GM12801 (cell line): ENCODE data around the gene PGAP3.

Source experiments
- CTCF ChIP-seq: IDR thresholded peaks from one replicate; pipeline ENCODE4 v1.5.1; 2011; ENCODE audit warnings: control low read depth; ENCODE audit not compliant: insufficient read length; ENCODE audit errors: extremely low read depth

PGAP3 gene

DNA sequence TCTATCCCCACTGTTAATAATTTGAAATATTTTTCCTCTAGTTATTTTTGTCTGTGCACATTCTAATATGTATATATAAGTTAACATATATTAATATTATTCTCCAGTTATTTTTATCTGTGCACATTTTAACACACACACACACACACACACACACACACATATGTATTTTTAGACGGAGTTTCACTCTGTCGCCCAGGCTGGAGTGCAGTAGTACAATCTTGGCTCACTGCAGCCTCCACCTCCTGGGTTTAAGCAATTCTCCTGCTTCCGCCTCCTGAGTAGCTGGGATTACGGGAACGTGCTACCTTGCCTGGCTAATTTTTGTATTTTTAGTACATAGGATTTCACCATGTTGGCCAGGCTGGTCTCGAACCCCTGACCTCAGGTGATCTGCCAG lies 29.8 kb upstream of the PGAP3 start:
- TF ChIP-seq CTCF, result no peak

- TF ChIP-seq CTCF, result no peak
Observed at GRCh38 chr17:39716879-39717536, 29.2 kb upstream of the PGAP3 start.

DNA sequence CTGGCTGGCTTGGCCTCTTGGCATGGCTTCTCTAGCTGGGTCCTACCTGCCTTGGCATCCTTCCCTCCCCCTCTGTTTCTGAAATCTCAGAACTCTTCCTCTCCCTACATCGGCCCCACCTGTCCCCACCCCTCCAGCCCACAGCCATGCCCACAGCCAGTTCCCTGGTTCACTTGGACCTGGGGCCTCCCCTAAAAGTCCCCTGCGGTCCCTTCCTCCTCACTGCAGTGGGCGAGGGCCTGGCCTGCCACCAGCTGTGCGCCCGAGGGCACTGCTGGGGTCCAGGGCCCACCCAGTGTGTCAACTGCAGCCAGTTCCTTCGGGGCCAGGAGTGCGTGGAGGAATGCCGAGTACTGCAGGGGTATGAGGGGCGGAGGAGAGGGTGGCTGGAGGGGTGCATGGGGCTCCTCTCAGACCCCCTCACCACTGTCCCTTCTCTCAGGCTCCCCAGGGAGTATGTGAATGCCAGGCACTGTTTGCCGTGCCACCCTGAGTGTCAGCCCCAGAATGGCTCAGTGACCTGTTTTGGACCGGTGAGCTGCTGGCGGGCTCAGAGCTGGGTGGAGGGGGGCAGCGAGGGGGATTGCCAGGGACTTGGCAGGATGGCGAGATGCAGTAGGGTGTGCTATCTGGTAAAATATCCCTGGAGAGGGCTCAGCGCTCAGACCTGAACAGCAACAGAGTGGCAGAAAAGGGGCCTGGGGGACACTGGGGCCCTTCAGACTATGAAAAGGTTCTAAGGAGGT lies 28.4 kb upstream of the PGAP3 start:
- no peak for TF ChIP-seq CTCF

DNA sequence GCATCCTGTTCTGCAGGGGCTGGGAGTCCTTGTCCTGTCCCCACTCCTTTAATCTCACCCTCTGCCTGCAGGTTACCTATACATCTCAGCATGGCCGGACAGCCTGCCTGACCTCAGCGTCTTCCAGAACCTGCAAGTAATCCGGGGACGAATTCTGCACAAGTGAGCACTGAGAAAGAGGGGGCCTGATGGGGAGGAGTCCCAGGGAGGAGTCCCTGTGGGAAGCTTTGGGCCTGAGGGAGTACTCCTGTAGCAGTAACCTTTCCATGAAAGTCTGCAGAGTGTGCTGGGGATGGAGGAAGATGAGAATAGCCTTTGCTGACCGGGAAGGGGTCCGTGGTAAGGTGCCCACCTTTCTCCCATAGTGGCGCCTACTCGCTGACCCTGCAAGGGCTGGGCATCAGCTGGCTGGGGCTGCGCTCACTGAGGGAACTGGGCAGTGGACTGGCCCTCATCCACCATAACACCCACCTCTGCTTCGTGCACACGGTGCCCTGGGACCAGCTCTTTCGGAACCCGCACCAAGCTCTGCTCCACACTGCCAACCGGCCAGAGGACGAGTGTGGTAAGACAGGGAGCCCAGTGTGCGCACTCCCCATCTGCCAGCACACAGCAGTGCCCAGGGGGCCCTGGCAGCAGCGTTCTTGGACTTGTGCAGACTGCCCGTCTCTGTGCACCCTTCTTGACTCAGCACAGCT lies 27.7 kb upstream of the PGAP3 start:
- no peak for TF ChIP-seq CTCF

- no peak for TF ChIP-seq CTCF
Observed at GRCh38 chr17:39714234-39714633, 26.4 kb upstream of the PGAP3 start.

- TF ChIP-seq CTCF, result no peak
Observed at GRCh38 chr17:39711851-39712250, 24.0 kb upstream of the PGAP3 start.

DNA sequence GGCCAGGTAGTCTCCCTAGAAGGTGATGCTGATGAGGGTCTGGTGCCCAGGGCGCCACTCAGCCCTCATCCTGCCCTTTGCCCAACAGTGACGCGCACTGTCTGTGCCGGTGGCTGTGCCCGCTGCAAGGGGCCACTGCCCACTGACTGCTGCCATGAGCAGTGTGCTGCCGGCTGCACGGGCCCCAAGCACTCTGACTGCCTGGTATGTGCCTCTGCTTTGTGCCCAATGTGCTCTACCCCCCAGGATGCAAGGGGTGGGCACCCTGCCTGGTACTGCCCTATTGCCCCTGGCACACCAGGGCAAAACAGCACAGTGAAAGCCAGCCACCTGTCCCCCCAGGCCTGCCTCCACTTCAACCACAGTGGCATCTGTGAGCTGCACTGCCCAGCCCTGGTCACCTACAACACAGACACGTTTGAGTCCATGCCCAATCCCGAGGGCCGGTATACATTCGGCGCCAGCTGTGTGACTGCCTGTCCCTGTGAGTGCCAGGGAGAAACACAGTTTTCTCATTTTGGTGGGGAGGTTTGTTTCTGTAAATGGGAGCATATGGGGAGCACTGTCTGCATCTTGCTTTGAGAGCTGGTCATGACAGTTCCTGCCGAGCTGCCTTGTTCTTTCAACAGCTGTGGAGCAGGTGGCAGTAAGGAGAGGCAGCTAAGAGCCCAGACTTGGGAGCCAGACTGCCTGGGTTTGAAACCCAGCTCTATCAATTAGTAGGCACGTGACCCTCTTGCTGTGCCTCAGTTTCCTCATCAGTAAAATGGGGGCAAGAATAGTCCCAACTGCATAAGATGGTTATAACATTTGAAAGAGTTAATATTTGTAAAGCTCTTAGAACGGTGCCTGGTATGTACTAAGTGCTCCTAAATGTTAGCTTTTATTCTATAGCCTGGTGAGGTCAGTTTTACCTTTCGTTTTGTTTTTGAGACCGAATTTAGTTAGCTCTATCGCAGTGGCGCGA lies 22.4 kb upstream of the PGAP3 start:
- TF ChIP-seq CTCF, result no peak
